MM.1S (cell line): ENCODE results near the gene GPRIN3.

Experiments used
- EZH2 ChIP-seq: fragments of 300-600 bp; sonication (generic); optimal IDR thresholded peaks from 2 replicates; pipeline ENCODE3; 2017; ENCODE audit warnings: low read depth, mild to moderate bottlenecking, antibody characterized with exemption, low read length, mixed read lengths
- EZH2phosphoT487 ChIP-seq: fragments of 300-600 bp; sonication (generic); IDR thresholded peaks from 2 replicates; pipeline ENCODE4 v1.6.1; 2018; ENCODE audit warnings: antibody characterized with exemption, low read length
- TF ChIP-seq, protein P1 (sequence below): fragments of 300-600 bp; sonication (generic); IDR thresholded peaks from 2 replicates; pipeline ENCODE4 v1.5.1; 2016; ENCODE audit warnings: antibody characterized with exemption, low read length, mixed read lengths

DNA sequence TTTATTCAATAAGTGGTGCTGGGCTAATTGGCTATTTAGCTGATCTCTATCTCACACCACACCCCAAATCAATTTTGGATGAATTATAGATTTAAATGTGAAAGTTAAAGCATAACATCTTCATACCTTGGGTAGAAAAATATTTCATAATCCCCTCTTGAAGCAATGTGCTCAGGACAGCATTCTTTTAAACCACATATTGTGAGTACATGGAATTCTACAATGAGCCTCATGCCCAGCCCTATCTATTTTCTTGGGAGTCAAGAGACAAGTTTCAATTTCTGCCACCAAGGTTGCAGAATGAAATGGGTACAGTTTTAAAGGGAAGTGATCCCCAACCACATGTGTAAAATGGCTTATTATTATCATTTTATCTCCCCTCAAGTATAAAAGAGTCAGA, 30.6 kb upstream of the GPRIN3 start:
- TF ChIP-seq EZH2 (no peak), EZH2phosphoT487 (no peak)
- TF ChIP-seq, protein P1, sequence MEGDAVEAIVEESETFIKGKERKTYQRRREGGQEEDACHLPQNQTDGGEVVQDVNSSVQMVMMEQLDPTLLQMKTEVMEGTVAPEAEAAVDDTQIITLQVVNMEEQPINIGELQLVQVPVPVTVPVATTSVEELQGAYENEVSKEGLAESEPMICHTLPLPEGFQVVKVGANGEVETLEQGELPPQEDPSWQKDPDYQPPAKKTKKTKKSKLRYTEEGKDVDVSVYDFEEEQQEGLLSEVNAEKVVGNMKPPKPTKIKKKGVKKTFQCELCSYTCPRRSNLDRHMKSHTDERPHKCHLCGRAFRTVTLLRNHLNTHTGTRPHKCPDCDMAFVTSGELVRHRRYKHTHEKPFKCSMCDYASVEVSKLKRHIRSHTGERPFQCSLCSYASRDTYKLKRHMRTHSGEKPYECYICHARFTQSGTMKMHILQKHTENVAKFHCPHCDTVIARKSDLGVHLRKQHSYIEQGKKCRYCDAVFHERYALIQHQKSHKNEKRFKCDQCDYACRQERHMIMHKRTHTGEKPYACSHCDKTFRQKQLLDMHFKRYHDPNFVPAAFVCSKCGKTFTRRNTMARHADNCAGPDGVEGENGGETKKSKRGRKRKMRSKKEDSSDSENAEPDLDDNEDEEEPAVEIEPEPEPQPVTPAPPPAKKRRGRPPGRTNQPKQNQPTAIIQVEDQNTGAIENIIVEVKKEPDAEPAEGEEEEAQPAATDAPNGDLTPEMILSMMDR, result no peak
